Measurements from ENCODE around the gene OVCH2.
"Not testable (repeated sequence)": the region's sequence is repeated elsewhere in the genome, so short reads cannot be mapped to it uniquely, and the experiment has no call there.

Gene OVCH2, protein sequence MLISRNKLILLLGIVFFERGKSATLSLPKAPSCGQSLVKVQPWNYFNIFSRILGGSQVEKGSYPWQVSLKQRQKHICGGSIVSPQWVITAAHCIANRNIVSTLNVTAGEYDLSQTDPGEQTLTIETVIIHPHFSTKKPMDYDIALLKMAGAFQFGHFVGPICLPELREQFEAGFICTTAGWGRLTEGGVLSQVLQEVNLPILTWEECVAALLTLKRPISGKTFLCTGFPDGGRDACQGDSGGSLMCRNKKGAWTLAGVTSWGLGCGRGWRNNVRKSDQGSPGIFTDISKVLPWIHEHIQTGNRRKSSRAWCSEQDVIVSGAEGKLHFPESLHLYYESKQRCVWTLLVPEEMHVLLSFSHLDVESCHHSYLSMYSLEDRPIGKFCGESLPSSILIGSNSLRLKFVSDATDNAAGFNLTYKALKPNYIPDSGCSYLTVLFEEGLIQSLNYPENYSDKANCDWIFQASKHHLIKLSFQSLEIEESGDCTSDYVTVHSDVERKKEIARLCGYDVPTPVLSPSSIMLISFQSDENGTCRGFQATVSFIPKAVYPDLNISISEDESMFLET

GRCh38 chr11:7706377-7706776, at the start of gene OVCH2:
TSS of gene OVCH2 (minus strand) at chr11:7706477. CDS start at chr11:7706394, 83 bp downstream.
- no peak for ATAC-seq (ENCODE audit: insufficient read depth, low read depth)
- no peak for DNase-seq
- Histone ChIP-seq H3K4me2 (ENCODE audit: insufficient read depth, low read length) (no peak within 1 kb of the TSS), H3K4me1 (ENCODE audit: insufficient read depth, low read length) (no peaks in the 10 kb centered on the region), H3K27ac (ENCODE audit: low read length) (no peak within 1 kb of the TSS), H4K20me1 (ENCODE audit: insufficient read depth, low read length) (no peaks in the 10 kb centered on the region), H3K79me2 (ENCODE audit: insufficient read depth, low read length) (no peaks in the 10 kb centered on the region), H3K9me3 (ENCODE audit: insufficient read depth, low read length, severe bottlenecking) (no peaks in the 10 kb centered on the region), H3K9ac (ENCODE audit: low read depth, low read length) (no peak within 1 kb of the TSS), H3K36me3 (ENCODE audit: insufficient read depth, low read length) (no peaks in the 10 kb centered on the region), H2AFZ (ENCODE audit: low read depth, low read length) (no peak within 1 kb of the TSS), H3K4me3 (ENCODE audit: low read depth in 1 of 2, low read length in 2 of 2) (no peak within 1 kb of the TSS), H3K27me3 (ENCODE audit: insufficient read depth, low read length, poor library complexity) (peaks cover 3% of the 10 kb centered on the region)
- TF ChIP-seq, protein P1, sequence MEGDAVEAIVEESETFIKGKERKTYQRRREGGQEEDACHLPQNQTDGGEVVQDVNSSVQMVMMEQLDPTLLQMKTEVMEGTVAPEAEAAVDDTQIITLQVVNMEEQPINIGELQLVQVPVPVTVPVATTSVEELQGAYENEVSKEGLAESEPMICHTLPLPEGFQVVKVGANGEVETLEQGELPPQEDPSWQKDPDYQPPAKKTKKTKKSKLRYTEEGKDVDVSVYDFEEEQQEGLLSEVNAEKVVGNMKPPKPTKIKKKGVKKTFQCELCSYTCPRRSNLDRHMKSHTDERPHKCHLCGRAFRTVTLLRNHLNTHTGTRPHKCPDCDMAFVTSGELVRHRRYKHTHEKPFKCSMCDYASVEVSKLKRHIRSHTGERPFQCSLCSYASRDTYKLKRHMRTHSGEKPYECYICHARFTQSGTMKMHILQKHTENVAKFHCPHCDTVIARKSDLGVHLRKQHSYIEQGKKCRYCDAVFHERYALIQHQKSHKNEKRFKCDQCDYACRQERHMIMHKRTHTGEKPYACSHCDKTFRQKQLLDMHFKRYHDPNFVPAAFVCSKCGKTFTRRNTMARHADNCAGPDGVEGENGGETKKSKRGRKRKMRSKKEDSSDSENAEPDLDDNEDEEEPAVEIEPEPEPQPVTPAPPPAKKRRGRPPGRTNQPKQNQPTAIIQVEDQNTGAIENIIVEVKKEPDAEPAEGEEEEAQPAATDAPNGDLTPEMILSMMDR (IDR thresholded peaks at IDR 0.05; ENCODE audit: borderline replicate concordance, extremely low read depth, low read length, poor library complexity, severe bottlenecking), result no peak
- no peak for TF ChIP-seq EZH2 (IDR thresholded peaks at IDR 0.05; ENCODE audit: borderline replicate concordance, low read depth, low read length, severe bottlenecking)

DNA sequence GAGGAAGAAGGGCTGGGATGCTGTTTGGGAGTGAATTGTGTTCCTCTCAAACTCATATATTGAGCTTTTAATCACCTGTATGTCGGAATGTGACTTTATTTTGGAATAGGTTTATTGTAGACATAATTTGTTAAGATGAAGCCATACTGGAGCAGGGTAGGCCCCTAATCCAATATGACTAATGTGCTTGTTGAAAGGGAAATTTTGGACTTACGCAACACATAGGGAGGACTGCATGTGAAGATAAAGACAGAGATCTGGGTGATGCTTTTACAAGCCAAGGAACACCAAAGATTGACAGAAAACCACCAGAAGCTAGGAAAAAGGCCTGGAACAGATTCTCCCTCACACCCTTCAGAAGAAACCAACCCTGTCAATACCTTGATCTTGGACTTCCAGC, 43.2 kb upstream of the OVCH2 start:
- no peak for DNase-seq
- H3K9ac ChIP-seq (ENCODE audit: low read depth, low read length), result no peak overlapping the region
- no peak overlapping the region for H2AFZ ChIP-seq (ENCODE audit: low read depth, low read length)
- H4K20me1 ChIP-seq (ENCODE audit: insufficient read depth, low read length), result no peaks in the 10 kb centered on the region
- no peaks in the 10 kb centered on the region for H3K4me1 ChIP-seq (ENCODE audit: insufficient read depth, low read length)
- no peaks in the 10 kb centered on the region for H3K27me3 ChIP-seq (ENCODE audit: insufficient read depth, low read length, poor library complexity)
- H3K36me3 ChIP-seq (ENCODE audit: insufficient read depth, low read length), result no peaks in the 10 kb centered on the region
- TF ChIP-seq, protein P1 (IDR thresholded peaks at IDR 0.05; ENCODE audit: borderline replicate concordance, extremely low read depth, low read length, poor library complexity, severe bottlenecking), result no peak
- no peak for TF ChIP-seq EZH2 (IDR thresholded peaks at IDR 0.05; ENCODE audit: borderline replicate concordance, low read depth, low read length, severe bottlenecking)
- no peak overlapping the region for H3K4me2 ChIP-seq (ENCODE audit: insufficient read depth, low read length)
- no peak overlapping the region for H3K27ac ChIP-seq (ENCODE audit: low read length)
- no peak overlapping the region for H3K4me3 ChIP-seq (ENCODE audit: low read depth in 1 of 2, low read length in 2 of 2)
- no peaks in the 10 kb centered on the region for H3K9me3 ChIP-seq (ENCODE audit: insufficient read depth, low read length, severe bottlenecking)
- no peak for ATAC-seq (ENCODE audit: insufficient read depth, low read depth)
- no peaks in the 10 kb centered on the region for H3K79me2 ChIP-seq (ENCODE audit: insufficient read depth, low read length)

DNA sequence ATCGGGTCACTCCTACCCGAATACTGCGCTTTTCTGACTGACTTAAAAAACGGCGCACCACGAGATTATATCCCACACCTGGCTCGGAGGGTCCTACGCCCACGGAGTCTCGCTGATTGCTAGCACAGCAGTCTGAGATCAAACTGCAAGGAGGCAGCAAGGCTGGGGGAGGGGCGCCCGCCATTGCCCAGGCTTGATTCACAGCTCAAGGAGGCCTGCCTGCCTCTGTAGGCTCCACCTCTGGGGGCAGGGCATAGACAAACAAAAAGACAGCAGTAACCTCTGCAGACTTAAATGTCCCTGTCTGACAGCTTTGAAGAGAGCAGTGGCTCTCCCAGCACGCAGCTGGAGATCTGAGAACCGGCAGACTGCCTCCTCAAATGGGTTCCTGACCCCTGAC, 28.5 kb upstream of the OVCH2 start:
- H3K36me3 ChIP-seq (ENCODE audit: insufficient read depth, low read length); H3K4me3 ChIP-seq (ENCODE audit: low read depth in 1 of 2, low read length in 2 of 2); H3K27ac ChIP-seq (ENCODE audit: low read length); H3K9ac ChIP-seq (ENCODE audit: low read depth, low read length); H3K79me2 ChIP-seq (ENCODE audit: insufficient read depth, low read length); H2AFZ ChIP-seq (ENCODE audit: low read depth, low read length); H3K4me1 ChIP-seq (ENCODE audit: insufficient read depth, low read length); H3K27me3 ChIP-seq (ENCODE audit: insufficient read depth, low read length, poor library complexity); ATAC-seq (ENCODE audit: insufficient read depth, low read depth); H3K4me2 ChIP-seq (ENCODE audit: insufficient read depth, low read length); DNase-seq; H3K9me3 ChIP-seq (ENCODE audit: insufficient read depth, low read length, severe bottlenecking); H4K20me1 ChIP-seq (ENCODE audit: insufficient read depth, low read length): not testable (repeated sequence)

DNA sequence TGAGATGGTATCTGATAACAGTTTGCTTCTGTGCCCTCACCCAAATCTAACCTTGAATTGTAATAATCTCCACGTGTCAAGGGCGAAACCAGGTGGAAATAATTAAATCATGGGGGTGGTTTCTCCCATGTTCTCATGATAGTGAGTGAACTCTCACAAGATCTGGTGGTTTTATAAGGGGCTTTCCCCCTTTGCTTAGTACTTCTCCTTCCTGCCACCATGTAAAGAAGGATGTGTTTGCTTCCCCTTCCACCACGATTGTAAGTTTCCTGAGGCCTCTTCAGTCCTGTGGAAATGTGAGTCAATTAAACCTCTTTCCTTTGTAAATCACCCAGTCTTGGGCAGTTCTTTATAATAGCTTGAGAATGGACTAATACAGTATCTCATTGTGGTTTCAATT, 8.5 kb upstream of the OVCH2 start:
- H3K79me2 ChIP-seq (ENCODE audit: insufficient read depth, low read length), result no peaks in the 10 kb centered on the region
- no peak for TF ChIP-seq EZH2 (IDR thresholded peaks at IDR 0.05; ENCODE audit: borderline replicate concordance, low read depth, low read length, severe bottlenecking)
- TF ChIP-seq, protein P1 (IDR thresholded peaks at IDR 0.05; ENCODE audit: borderline replicate concordance, extremely low read depth, low read length, poor library complexity, severe bottlenecking), result no peak
- no peak overlapping the region for H3K27ac ChIP-seq (ENCODE audit: low read length)
- H3K4me1 ChIP-seq (ENCODE audit: insufficient read depth, low read length), result no peaks in the 10 kb centered on the region
- no peaks in the 10 kb centered on the region for H3K27me3 ChIP-seq (ENCODE audit: insufficient read depth, low read length, poor library complexity)
- no peak overlapping the region for H2AFZ ChIP-seq (ENCODE audit: low read depth, low read length)
- H3K4me3 ChIP-seq (ENCODE audit: low read depth in 1 of 2, low read length in 2 of 2), result no peak overlapping the region
- H3K9ac ChIP-seq (ENCODE audit: low read depth, low read length), result no peak overlapping the region
- no peaks in the 10 kb centered on the region for H4K20me1 ChIP-seq (ENCODE audit: insufficient read depth, low read length)
- no peak overlapping the region for H3K4me2 ChIP-seq (ENCODE audit: insufficient read depth, low read length)
- no peaks in the 10 kb centered on the region for H3K9me3 ChIP-seq (ENCODE audit: insufficient read depth, low read length, severe bottlenecking)
- ATAC-seq (ENCODE audit: insufficient read depth, low read depth), result no peak
- H3K36me3 ChIP-seq (ENCODE audit: insufficient read depth, low read length), result no peaks in the 10 kb centered on the region
- DNase-seq, result no peak

All from DND-41 (cell line).